Measurements from ENCODE around the gene CDKN2B.

DNA sequence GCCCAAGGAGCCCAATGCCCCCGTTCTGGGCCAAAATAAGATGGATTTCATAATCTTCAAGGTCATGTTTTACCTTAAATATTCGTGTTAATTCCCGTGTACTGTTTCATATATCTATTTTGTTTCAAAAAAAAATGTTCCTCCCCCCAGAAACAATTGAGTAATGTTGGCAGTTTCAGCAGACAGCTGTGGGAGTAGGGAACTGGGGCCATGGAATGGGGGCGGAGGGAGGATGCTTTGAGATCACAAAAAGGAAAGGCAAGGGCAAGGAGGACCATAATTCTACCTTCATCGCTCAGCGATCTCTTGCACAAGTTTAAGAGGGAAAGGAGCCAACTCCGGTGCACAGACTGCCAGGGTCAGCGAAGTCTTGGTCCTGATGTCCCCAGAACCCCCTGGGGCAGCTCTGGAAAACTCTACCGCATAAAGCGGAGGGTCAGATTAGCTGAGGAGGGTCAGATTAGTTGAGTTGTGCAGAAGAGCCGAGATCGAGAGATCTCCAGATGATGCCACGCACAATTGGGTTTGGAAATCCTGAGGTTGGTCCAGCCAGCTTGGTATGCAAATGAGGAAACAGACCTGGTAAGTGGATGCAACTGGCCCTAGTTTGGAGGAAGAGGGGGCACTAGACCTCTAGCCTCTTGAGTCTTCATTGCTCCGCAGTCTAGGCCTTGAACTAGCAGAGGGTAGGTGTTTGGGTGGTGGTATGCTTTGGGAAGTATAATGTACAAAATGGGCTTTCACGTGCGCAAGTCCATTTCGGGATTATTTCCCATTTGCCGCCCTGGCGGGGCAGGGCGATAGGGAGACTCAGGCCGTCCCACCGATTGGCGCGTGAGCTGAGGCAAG is 38.9 kb downstream of the CDKN2B start:
- TF ChIP-seq FOXP2 (optimal IDR thresholded peaks at IDR 0.05; ENCODE audit: control extremely low read depth, extremely low read length, insufficient read depth) (no peak), EZH2 (IDR thresholded peaks at IDR 0.05) (no peak)

Data from SK-N-MC (cell line).